ENCODE results near the gene LRRC9.
"Not testable (repeated sequence)": the region's sequence is repeated elsewhere in the genome, so short reads cannot be mapped to it uniquely, and the experiment has no call there.

LRRC9 gene

DNA sequence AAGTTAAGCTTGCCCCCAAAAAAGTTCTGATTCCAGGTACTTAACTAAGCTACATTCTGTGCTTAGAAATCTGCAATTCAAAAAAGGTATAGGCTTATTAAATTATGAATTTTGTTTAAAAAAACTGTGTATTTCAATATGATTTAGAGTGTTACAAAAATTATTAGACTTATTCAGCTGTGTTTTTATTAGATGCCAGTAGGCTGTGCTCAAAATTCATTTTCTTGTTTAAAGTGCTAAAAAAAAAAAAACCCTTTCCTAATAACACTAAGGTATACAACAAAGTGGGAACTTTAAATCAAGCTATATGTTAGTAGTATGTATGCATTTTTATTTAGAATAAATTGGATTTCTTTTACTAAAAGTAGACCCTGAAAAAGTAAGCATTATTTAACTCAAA lies 25.0 kb downstream of the LRRC9 start:
- TF ChIP-seq, protein P1, sequence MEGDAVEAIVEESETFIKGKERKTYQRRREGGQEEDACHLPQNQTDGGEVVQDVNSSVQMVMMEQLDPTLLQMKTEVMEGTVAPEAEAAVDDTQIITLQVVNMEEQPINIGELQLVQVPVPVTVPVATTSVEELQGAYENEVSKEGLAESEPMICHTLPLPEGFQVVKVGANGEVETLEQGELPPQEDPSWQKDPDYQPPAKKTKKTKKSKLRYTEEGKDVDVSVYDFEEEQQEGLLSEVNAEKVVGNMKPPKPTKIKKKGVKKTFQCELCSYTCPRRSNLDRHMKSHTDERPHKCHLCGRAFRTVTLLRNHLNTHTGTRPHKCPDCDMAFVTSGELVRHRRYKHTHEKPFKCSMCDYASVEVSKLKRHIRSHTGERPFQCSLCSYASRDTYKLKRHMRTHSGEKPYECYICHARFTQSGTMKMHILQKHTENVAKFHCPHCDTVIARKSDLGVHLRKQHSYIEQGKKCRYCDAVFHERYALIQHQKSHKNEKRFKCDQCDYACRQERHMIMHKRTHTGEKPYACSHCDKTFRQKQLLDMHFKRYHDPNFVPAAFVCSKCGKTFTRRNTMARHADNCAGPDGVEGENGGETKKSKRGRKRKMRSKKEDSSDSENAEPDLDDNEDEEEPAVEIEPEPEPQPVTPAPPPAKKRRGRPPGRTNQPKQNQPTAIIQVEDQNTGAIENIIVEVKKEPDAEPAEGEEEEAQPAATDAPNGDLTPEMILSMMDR (IDR thresholded peaks at IDR 0.05; ENCODE audit: insufficient read depth, low read depth, low read length, missing control alignments), result no peak
- no peak for DNase-seq (ENCODE audit: low read depth)
- H3K4me3 ChIP-seq (ENCODE audit: low read length), result no peak overlapping the region

DNA sequence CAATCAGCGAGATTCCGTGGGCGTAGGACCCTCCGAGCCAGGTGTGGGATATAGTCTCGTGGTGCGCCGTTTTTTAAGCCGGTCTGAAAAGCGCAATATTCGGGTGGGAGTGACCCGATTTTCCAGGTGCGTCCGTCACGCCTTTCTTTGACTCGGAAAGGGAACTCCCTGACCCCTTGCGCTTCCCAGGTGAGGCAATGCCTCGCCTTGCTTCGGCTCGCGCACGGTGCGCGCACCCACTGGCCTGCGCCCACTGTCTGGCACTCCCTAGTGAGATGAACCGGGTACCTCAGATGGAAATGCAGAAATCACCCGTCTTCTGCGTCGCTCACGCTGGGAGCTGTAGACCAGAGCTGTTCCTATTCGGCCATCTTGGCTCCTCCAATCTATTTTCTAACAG lies 32.2 kb downstream of the LRRC9 start:
- not testable (repeated sequence) for H3K4me3 ChIP-seq (ENCODE audit: low read length); DNase-seq (ENCODE audit: low read depth)

DNA sequence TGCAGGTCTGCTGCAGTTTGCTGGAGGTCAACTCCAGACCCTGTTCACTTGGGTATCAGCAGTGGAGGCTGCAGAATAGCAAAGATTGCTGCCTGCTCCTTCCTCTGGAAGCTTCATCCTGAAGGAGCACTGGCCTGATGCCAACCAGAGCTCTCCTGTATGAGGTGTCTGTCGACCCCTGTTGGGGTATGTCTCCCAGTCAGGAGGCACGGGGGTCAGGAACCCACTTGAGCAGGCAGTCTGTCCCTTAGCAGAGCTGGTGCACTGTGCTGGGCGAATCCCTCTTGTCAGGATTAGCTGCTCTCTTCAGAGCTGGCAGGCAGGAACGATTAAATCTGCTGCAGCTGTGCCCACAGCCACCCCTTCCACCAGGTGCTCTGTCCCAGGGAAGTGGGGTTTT lies 37.9 kb downstream of the LRRC9 start:
- DNase-seq (ENCODE audit: low read depth); H3K4me3 ChIP-seq (ENCODE audit: low read length): not testable (repeated sequence)

DNA sequence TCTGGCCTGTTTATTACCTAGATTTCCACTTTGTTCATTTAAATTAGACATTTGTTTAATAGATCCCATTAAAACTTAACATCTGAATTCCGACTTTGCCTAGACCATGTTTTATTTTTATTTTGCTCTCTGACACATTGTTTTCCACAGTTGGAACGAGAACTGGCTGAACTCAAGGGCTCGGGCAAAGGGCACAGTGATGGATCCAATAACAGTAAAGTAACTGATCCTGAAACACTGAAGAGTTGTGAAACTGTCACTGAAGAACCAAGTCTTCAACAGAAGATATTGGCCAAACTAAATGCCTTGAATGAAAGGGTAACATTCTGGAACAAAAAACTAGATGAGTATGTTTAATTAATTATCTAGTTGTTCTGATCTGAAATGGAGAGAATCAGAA lies 39.7 kb downstream of the LRRC9 start:
- no peak overlapping the region for H3K4me3 ChIP-seq (ENCODE audit: low read length)
- TF ChIP-seq, protein P1 (IDR thresholded peaks at IDR 0.05; ENCODE audit: insufficient read depth, low read depth, low read length, missing control alignments), result no peak
- no peak for DNase-seq (ENCODE audit: low read depth)

DNA sequence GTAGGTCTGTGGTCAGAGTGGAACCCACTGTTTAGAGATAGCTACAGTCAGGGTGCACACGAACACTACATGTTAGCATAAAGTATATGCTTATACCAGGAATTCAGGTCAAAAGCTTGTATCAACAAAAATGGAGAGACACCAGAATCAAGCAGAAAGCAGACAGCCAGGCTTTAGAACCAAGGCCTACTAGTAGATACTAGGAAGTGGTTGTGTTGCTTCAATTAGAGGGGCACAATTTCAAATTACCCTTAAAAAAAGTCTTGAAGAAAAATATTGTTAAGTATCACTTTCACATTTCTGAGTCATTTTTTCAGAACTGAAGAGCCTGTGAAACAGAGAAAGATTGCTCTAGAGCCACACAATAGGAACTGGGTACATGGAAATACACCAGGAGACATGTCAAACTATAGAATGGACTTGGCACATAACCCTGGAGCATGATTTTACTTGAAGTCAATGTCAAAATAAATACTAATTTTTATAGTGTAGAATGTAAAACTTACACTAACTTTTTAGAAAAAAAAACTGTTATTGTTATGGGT lies 41.6 kb downstream of the LRRC9 start:
- DNase-seq (ENCODE audit: low read depth), result no peak
- H3K4me3 ChIP-seq (ENCODE audit: low read length), result no peak overlapping the region
- TF ChIP-seq, protein P1 (IDR thresholded peaks at IDR 0.05; ENCODE audit: insufficient read depth, low read depth, low read length, missing control alignments), result no peak

DNA sequence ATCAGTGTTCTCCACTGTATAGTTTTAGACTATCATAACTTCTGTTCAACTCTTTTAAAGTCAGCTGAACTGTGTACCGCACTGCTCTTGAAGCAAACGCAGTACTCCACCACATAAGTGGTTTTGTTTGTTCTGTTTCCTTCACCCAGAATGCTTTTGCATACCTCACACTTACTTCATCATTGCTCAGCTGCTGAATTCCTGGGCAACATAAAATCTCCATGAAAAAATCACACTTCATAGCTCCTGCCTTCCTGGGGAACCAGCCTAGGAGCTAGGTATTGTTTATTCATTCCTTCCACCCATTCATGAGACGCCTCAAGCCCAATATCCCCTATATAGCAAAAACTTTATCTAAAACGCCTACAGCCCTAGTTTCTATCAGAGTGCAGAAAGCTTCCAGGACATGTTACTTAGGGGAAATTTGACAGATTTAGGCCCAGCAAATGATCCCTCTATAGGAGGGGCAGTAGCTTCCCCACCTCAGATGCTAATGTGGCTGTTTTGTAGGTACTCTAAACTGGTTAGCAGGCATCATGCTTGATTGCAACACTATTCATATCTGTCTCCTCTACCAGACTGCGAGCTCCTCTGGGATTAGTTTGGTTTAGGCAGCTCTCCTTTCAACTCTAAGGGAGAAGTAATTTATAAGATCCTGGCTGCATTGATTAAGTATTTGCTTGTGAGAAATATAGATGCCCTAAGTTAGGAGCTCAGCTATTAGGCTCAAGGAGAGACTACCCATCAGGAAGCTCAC lies 44.5 kb downstream of the LRRC9 start:
- TF ChIP-seq, protein P1 (IDR thresholded peaks at IDR 0.05; ENCODE audit: insufficient read depth, low read depth, low read length, missing control alignments), result no peak
- peak; percentile 3 for DNase-seq (ENCODE audit: low read depth)

DNA sequence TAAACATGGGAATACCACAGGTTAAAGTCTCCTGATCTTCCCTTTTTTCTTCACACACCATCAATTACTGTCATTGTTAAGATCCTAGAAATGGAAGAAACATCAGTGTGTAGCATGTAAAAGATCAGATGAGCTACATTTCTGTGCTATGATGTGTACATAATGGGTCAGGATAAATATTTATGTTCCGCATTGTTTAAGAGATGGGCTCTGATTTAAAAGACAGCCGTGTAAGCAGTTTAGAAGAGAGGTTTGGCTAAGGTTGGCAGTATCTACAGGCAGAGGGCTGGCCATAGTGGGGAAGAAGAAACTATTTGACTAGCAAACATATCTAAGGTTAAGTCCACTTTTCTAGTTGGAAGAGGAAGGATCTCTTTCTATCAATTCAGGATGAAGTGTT lies 49.4 kb downstream of the LRRC9 start:
- DNase-seq (ENCODE audit: low read depth), result peak; percentile 50
- no peak overlapping the region for H3K4me3 ChIP-seq (ENCODE audit: low read length)
- TF ChIP-seq, protein P1 (IDR thresholded peaks at IDR 0.05; ENCODE audit: insufficient read depth, low read depth, low read length, missing control alignments), result no peak

More for the DNA sequence above, 44.5 kb downstream of the LRRC9 start:
- H3K4me3 ChIP-seq (ENCODE audit: low read length), result no peak overlapping the region

DNA sequence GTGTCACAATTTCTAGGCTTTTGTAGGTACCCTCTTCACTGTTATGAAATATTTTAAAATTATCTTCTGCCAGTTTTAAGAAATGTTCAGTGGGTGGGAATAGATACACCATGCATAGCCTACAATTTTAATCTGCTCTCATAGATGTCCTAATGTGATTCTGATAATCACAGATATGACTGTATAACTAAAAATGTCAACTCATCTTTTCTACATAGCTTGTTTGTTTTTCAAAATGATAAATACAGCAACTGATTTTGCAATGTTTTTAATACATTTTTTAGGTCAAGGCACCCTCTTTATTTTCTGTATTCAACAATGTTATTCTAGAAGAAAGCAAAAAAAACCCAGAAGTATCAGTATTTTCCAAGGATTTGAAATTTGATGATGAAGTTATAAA lies 61.6 kb downstream of the LRRC9 start:
- TF ChIP-seq, protein P1 (IDR thresholded peaks at IDR 0.05; ENCODE audit: insufficient read depth, low read depth, low read length, missing control alignments), result no peak
- H3K4me3 ChIP-seq (ENCODE audit: low read length), result no peak overlapping the region

More for the DNA sequence above, 61.6 kb downstream of the LRRC9 start:
- no peak for DNase-seq (ENCODE audit: low read depth)

All from epithelial cell of esophagus (primary cell).